ES-I3 (cell line): ENCODE measurements around the gene EIF1.

Source experiments
- H3K36me3 ChIP-seq: 2 replicates; pipeline ENCODE4 v1.6.1; 2013; ENCODE audit warnings: mild to moderate bottlenecking, low read length, control low read depth, moderate library complexity; ENCODE audit not compliant: insufficient read depth
- H3K4me1 ChIP-seq: 2 replicates; pipeline ENCODE4 v1.6.1; 2013; ENCODE audit warnings: mild to moderate bottlenecking, control low read depth, low read length; ENCODE audit not compliant: insufficient read depth
- H3K9ac ChIP-seq: 2 replicates; pipeline ENCODE4 v1.6.1; 2013; ENCODE audit warnings: low read depth, mild to moderate bottlenecking, low read length, moderate library complexity
- H3K9me3 ChIP-seq: 2 replicates; pipeline ENCODE4 v1.6.1; 2013; ENCODE audit warnings: mild to moderate bottlenecking, low read length, moderate library complexity; ENCODE audit not compliant: control insufficient read depth, insufficient read depth

The EIF1 gene

DNA sequence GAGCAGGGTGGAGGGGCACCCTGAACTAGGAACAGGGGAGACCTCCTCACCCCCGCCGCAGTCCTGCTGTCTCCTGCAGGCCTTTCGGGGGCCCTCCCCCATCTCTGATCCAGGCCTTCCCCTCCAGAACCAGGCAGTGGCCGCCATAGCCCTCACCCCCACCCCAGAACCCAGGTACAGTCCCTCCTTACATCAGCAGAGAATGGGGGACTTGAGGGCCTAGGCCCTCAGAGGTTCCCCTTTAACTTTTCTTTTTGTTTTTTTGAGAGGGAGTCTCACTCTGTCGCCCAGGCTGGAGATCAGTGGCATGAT, 50.1 kb downstream of the EIF1 start:
- Histone ChIP-seq H3K9ac (no peak overlapping the region), H3K9me3 (no peaks in the 10 kb centered on the region), H3K36me3 (no peaks in the 10 kb centered on the region), H3K4me1 (peaks cover 6% of the 10 kb centered on the region)

GRCh38 chr17:41739661-41740352, 51.1 kb downstream of the EIF1 start:
- peaks cover 6% of the 10 kb centered on the region for H3K4me1 ChIP-seq
- no peaks in the 10 kb centered on the region for H3K9me3 ChIP-seq
- H3K36me3 ChIP-seq: no peaks in the 10 kb centered on the region
- H3K9ac ChIP-seq: no peak overlapping the region

DNA sequence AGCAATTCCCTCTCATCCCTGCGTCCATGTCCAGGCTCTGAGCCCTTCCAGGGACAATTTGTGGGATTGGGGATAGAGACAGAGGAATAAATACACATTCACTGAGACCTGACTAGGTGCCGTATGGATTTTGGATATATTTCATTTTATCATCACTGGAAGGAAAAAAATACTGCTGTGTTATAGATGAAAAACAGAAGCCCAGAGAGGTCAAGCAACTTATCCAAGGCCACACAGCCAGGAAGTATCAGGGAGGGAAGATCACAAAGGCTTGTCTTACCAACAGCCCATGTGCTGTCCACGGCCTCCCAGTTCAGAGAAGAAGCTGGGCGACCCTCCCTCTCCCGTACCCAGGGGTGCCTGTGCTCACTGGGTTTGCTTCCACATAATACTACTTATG, 51.8 kb downstream of the EIF1 start:
- Histone ChIP-seq H3K9me3 (no peaks in the 10 kb centered on the region), H3K9ac (no peak overlapping the region), H3K36me3 (no peaks in the 10 kb centered on the region), H3K4me1 (peaks cover 6% of the 10 kb centered on the region)

GRCh38 chr17:41741709-41742108, 53.0 kb downstream of the EIF1 start:
- H3K9ac ChIP-seq: no peak overlapping the region

More at GRCh38 chr17:41741709-41742108, 53.0 kb downstream of the EIF1 start:
- Histone ChIP-seq H3K4me1 (peaks cover 6% of the 10 kb centered on the region), H3K36me3 (no peaks in the 10 kb centered on the region), H3K9me3 (no peaks in the 10 kb centered on the region)
